ENCODE measurements around the gene MEX3A. TPM values are rescaled to one million over a fixed set of nuclear protein-coding genes. Genes with fewer than 3 reads are reported as not detected.
"Not testable (repeated sequence)": the region's sequence is repeated elsewhere in the genome, so short reads cannot be mapped to it uniquely, and the experiment has no call there.

Gene MEX3A
- total RNA-seq, 1 experiment from 2014 or later: 79.1 TPM

DNA sequence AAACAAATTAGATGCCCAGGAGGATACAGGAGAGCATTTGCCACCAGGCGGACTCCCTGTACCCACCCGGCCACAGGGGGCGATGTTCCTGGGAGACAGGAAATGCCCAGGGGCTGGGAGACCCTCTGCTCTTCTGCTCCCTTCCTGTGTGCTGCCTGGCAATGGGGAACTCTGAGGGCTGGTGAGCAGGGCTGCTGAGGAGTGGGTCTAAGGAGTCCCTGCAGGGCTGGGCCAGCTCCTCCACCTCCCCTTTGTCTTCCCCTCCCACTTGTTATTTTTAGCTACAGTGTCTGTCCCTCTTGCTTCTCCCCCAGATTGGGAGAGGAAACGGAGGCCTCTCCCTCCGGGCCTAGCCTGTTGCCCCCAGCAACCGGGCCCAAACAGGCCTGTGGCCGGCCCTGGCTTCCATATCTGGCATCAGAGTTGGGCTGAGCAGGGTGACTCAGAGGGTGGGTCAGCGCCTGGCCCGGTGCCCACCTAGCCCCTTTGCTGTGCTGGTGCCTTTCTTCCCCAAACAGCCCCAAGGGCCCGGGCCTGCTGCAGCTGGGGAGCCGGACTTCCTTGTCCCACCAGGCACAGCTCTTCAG lies 43.9 kb upstream of the MEX3A start:
- ATAC-seq: peak; percentile 23
- no peaks in the 10 kb centered on the region; the same call in 1 of the 2 replicates for H3K27me3 Mint-ChIP-seq (ENCODE audit: low read depth)
- no peak overlapping the region for H3K27ac Mint-ChIP-seq
- H3K36me3 Mint-ChIP-seq: no peaks in the 10 kb centered on the region
- peaks cover 62% of the 10 kb centered on the region for H3K4me1 Mint-ChIP-seq
- CTCF ChIA-PET: interaction anchor here (0.6 to 28.0 kb wide), 15 partner anchors 9 to 175 kb away, joined by 3 to 1176 read pairs (median 4); partner anchors contain the start of genes ARHGEF2, LMNA, MEX3A and PAQR6
- TF ChIP-seq, protein P1, sequence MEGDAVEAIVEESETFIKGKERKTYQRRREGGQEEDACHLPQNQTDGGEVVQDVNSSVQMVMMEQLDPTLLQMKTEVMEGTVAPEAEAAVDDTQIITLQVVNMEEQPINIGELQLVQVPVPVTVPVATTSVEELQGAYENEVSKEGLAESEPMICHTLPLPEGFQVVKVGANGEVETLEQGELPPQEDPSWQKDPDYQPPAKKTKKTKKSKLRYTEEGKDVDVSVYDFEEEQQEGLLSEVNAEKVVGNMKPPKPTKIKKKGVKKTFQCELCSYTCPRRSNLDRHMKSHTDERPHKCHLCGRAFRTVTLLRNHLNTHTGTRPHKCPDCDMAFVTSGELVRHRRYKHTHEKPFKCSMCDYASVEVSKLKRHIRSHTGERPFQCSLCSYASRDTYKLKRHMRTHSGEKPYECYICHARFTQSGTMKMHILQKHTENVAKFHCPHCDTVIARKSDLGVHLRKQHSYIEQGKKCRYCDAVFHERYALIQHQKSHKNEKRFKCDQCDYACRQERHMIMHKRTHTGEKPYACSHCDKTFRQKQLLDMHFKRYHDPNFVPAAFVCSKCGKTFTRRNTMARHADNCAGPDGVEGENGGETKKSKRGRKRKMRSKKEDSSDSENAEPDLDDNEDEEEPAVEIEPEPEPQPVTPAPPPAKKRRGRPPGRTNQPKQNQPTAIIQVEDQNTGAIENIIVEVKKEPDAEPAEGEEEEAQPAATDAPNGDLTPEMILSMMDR (IDR thresholded peaks at IDR 0.05): peak; percentile 47; the same call in 1 of the 2 replicates
- 0 out of 2 replicates have a peak, but pooled peaks have one; percentile 3 for TF ChIP-seq HMGA2 (CRISPR knock-in tag; IDR thresholded peaks at IDR 0.05)
- TF ChIP-seq FOXP1 (CRISPR knock-in tag; IDR thresholded peaks at IDR 0.05; ENCODE audit: borderline replicate concordance): peak; percentile 20; the same call in 1 of the 2 replicates
- TF ChIP-seq, protein P2, sequence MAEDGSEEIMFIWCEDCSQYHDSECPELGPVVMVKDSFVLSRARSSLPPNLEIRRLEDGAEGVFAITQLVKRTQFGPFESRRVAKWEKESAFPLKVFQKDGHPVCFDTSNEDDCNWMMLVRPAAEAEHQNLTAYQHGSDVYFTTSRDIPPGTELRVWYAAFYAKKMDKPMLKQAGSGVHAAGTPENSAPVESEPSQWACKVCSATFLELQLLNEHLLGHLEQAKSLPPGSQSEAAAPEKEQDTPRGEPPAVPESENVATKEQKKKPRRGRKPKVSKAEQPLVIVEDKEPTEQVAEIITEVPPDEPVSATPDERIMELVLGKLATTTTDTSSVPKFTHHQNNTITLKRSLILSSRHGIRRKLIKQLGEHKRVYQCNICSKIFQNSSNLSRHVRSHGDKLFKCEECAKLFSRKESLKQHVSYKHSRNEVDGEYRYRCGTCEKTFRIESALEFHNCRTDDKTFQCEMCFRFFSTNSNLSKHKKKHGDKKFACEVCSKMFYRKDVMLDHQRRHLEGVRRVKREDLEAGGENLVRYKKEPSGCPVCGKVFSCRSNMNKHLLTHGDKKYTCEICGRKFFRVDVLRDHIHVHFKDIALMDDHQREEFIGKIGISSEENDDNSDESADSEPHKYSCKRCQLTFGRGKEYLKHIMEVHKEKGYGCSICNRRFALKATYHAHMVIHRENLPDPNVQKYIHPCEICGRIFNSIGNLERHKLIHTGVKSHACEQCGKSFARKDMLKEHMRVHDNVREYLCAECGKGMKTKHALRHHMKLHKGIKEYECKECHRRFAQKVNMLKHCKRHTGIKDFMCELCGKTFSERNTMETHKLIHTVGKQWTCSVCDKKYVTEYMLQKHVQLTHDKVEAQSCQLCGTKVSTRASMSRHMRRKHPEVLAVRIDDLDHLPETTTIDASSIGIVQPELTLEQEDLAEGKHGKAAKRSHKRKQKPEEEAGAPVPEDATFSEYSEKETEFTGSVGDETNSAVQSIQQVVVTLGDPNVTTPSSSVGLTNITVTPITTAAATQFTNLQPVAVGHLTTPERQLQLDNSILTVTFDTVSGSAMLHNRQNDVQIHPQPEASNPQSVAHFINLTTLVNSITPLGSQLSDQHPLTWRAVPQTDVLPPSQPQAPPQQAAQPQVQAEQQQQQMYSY (CRISPR knock-in tag; IDR thresholded peaks at IDR 0.05): no peak
- no peaks in the 10 kb centered on the region for H3K9me3 Mint-ChIP-seq
- POLR2A ChIA-PET: no interaction called here
- H3K4me3 Mint-ChIP-seq: peak overlapping the region; percentile 49
- peak; percentile 86 for DNase-seq (ENCODE audit: low spot score)

DNA sequence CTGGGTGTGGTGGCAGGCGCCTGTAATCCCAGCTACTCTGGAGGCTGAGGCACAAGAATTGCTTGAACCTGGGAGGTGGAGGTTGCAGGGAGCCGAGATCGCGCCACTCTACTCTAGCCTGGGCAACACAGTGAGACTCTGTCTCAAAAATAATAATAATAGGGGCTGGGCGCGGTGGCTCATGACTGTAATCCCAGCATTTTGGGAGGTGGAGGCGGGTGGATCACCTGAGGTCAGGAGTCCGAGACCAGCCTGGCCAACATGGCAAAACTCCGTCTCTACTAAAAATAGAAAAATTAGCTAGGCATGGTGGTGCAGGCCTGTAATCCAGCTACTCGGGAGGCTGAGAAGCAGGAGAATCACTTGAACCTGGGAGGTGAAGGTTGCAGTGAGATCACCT lies 43.3 kb upstream of the MEX3A start:
- H3K27ac Mint-ChIP-seq; H3K27me3 Mint-ChIP-seq (ENCODE audit: low read depth); DNase-seq (ENCODE audit: low spot score); H3K36me3 Mint-ChIP-seq; H3K9me3 Mint-ChIP-seq; H3K4me3 Mint-ChIP-seq; ATAC-seq: not testable (repeated sequence)
- H3K4me1 Mint-ChIP-seq: peaks cover 66% of the 10 kb centered on the region
- ChIA-PET CTCF (interaction anchor here (0.7 to 28.0 kb wide), 14 partner anchors 10 to 174 kb away, joined by 3 to 1176 read pairs (median 4); partner anchors contain the start of genes ARHGEF2, LMNA, MEX3A and PMF1), POLR2A (interaction anchor here (0.6 kb wide), 1 partner anchor 70 kb away, joined by 5 read pairs; no protein-coding TSS in a partner anchor)

DNA sequence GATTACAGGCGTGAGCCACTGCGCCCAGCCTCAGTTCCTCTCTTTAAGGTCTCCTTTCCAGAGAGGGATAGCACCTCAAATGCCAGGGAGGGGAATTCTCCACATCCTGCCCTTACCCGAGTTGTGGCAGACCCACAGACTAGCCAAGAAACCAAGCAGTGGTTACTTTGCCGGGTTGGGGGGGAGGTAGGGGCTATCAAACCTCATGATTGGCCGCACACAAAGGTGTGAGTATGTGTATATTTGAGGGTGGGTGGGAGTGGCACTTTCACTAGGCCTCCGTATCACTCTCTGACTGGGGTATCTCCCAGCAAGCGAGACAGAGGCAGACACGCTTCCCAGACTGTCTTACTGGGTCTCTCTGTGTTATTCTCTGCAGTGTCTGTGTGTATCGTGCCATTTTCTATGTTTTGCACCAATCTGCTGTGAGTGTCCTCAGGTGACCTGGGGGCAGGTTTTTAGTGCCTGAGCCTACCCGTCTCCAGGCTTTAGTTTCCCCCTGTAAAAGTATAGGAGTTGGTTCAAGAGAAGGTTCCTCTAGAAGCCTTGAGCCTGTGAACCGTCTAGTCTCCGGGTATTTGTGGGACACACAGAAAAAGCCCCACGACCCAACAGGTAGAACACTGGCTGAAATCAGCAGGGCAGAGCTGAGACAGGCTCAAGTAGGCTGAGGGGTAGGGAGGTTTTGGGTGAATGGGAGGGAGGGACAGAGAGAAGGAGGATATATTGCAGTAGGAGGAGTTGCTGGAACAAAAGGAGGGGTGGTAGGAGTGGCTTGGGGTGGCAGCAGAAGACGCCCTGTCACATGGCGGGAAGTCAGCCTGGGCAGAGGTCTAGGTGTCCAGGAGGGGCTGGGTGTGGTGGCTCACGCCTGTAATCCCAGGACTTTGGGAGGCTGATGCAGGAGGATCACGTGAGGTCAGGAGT lies 42.6 kb upstream of the MEX3A start:
- Mint-ChIP-seq H3K4me3 (no peak overlapping the region), H3K9me3 (no peaks in the 10 kb centered on the region), H3K36me3 (no peaks in the 10 kb centered on the region), H3K27me3 (ENCODE audit: low read depth) (no peaks in the 10 kb centered on the region; the same call in 1 of the 2 replicates), H3K4me1 (peaks cover 67% of the 10 kb centered on the region), H3K27ac (peak overlapping the region; percentile 89)
- ChIA-PET CTCF (interaction anchor here (0.7 to 28.0 kb wide), 13 partner anchors 10 to 173 kb away, joined by 3 to 1176 read pairs (median 4); partner anchors contain the start of genes ARHGEF2, LMNA, MEX3A and PMF1), POLR2A (interaction anchor here (0.6 to 2.3 kb wide), 2 partner anchors 20 to 70 kb away, joined by 5 to 8 read pairs; no protein-coding TSS in a partner anchor)
- TF ChIP-seq, protein P3, sequence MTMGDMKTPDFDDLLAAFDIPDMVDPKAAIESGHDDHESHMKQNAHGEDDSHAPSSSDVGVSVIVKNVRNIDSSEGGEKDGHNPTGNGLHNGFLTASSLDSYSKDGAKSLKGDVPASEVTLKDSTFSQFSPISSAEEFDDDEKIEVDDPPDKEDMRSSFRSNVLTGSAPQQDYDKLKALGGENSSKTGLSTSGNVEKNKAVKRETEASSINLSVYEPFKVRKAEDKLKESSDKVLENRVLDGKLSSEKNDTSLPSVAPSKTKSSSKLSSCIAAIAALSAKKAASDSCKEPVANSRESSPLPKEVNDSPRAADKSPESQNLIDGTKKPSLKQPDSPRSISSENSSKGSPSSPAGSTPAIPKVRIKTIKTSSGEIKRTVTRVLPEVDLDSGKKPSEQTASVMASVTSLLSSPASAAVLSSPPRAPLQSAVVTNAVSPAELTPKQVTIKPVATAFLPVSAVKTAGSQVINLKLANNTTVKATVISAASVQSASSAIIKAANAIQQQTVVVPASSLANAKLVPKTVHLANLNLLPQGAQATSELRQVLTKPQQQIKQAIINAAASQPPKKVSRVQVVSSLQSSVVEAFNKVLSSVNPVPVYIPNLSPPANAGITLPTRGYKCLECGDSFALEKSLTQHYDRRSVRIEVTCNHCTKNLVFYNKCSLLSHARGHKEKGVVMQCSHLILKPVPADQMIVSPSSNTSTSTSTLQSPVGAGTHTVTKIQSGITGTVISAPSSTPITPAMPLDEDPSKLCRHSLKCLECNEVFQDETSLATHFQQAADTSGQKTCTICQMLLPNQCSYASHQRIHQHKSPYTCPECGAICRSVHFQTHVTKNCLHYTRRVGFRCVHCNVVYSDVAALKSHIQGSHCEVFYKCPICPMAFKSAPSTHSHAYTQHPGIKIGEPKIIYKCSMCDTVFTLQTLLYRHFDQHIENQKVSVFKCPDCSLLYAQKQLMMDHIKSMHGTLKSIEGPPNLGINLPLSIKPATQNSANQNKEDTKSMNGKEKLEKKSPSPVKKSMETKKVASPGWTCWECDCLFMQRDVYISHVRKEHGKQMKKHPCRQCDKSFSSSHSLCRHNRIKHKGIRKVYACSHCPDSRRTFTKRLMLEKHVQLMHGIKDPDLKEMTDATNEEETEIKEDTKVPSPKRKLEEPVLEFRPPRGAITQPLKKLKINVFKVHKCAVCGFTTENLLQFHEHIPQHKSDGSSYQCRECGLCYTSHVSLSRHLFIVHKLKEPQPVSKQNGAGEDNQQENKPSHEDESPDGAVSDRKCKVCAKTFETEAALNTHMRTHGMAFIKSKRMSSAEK (CRISPR knock-in tag; IDR thresholded peaks at IDR 0.05; ENCODE audit: borderline replicate concordance): no peak
- TF ChIP-seq, protein P4, sequence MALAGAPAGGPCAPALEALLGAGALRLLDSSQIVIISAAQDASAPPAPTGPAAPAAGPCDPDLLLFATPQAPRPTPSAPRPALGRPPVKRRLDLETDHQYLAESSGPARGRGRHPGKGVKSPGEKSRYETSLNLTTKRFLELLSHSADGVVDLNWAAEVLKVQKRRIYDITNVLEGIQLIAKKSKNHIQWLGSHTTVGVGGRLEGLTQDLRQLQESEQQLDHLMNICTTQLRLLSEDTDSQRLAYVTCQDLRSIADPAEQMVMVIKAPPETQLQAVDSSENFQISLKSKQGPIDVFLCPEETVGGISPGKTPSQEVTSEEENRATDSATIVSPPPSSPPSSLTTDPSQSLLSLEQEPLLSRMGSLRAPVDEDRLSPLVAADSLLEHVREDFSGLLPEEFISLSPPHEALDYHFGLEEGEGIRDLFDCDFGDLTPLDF (CRISPR knock-in tag; IDR thresholded peaks at IDR 0.05): no peak
- TF ChIP-seq, protein P5, sequence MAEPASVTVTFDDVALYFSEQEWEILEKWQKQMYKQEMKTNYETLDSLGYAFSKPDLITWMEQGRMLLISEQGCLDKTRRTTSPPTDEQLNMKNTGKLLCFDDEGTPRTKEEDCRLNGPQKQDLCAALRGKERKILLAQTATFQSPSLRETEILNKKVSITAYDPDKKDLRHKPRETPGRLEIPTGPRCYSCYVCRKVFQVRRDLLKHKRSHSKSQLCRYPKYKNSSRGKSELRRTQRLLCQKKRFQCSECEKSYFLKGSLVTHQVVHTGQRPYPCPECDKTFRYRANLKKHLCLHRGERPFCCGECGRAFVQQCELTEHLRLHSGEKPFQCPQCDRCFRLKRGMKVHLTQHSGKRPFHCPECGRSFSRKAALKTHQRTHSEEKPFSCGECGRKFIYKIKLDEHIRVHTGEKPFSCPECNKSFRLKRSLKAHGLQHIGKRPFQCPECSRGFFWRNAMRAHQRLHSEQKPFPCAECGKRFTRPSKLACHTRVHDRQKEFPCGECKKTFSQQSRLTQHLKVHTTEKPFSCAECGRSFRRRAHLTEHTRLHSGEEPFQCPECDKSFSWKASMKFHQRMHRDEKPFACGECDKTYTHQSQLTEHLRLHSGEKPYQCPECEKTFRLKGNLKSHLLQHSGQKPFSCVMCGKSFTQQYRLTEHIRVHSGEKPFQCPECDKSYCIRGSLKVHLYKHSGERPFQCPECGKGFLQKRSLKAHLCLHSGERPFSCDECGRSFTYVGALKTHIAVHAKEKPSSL (CRISPR knock-in tag; conservative IDR thresholded peaks at IDR 0.05): no peak
- TF ChIP-seq, protein P6, sequence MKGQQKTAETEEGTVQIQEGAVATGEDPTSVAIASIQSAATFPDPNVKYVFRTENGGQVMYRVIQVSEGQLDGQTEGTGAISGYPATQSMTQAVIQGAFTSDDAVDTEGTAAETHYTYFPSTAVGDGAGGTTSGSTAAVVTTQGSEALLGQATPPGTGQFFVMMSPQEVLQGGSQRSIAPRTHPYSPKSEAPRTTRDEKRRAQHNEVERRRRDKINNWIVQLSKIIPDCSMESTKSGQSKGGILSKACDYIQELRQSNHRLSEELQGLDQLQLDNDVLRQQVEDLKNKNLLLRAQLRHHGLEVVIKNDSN (CRISPR knock-in tag; IDR thresholded peaks at IDR 0.05): peak; percentile 17; the same call in 1 of the 2 replicates
- TF ChIP-seq, protein P7, sequence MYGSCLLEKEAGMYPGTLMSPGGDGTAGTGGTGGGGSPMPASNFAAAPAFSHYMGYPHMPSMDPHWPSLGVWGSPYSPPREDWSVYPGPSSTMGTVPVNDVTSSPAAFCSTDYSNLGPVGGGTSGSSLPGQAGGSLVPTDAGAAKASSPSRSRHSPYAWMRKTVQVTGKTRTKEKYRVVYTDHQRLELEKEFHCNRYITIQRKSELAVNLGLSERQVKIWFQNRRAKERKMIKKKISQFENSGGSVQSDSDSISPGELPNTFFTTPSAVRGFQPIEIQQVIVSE (CRISPR knock-in tag; IDR thresholded peaks at IDR 0.05; ENCODE audit: borderline replicate concordance): no peak
- TF ChIP-seq, protein P8, sequence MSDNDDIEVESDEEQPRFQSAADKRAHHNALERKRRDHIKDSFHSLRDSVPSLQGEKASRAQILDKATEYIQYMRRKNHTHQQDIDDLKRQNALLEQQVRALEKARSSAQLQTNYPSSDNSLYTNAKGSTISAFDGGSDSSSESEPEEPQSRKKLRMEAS (CRISPR knock-in tag; IDR thresholded peaks at IDR 0.05): no peak
- ATAC-seq (peak; percentile 4; the same call in 1 of the 2 replicates), DNase-seq (ENCODE audit: low spot score) (no peak)

Measured in WTC11 (cell line).